A673 (cell line): ENCODE data around the gene AP2A1.

Source experiments
- CTCF ChIP-seq: fragments of 300-800, 200-600 bp; sonication (generic); conservative IDR thresholded peaks from 2 replicates; pipeline ENCODE4 v1.5.1; 2017; ENCODE audit warnings: low read depth, mild to moderate bottlenecking, antibody characterized with exemption, low read length, moderate library complexity, mixed read lengths
- EZH2 ChIP-seq: fragments of 200-600 bp; sonication (generic); IDR thresholded peaks from 2 replicates; pipeline ENCODE4 v1.6.1; 2017; ENCODE audit warnings: borderline replicate concordance, low read depth, mild to moderate bottlenecking, mixed read lengths, antibody characterized with exemption, low read length; ENCODE audit not compliant: poor library complexity, severe bottlenecking

GRCh38 chr19:49738268-49738667, 28.5 kb upstream of the AP2A1 start:
- TF ChIP-seq CTCF = no peak
- TF ChIP-seq EZH2 = no peak
